A673 (cell line): ENCODE measurements around the gene FSTL5. TPM values are rescaled to one million over a fixed set of nuclear protein-coding genes. Genes with fewer than 3 reads are reported as not detected.

ENCODE experiments used
- BruUV-seq: library from RNA; stranded (reverse); fragments of 400-500 nt; replicated peaks from 2 replicates; lab custom pipeline; 2021; lab: Mats Ljungman, UMichigan
- CTCF ChIA-PET: fragments of 300-600 bp; sonication (Branson Sonifier 250); formaldehyde crosslinking; loops from one replicate; lab custom pipeline; 2022; ENCODE audit warnings: antibody characterized with exemption; lab: Charles Lee
- POLR2A ChIA-PET: fragments of 300-600 bp; sonication (Branson Sonifier 250); formaldehyde crosslinking; loops from one replicate; lab custom pipeline; 2022; ENCODE audit warnings: antibody characterized with exemption; ENCODE audit not compliant: low non-redundant PET; lab: Charles Lee
- DNase-seq: peaks from one replicate; pipeline ENCODE4 v3.0.0-alpha.2; 2015; ENCODE audit warnings: low spot score
- H3K27ac ChIP-seq: fragments of 200-600 bp; sonication (generic); 2 replicates; pipeline ENCODE4 v1.5.1; 2016; ENCODE audit warnings: mixed run types, low read depth, mild to moderate bottlenecking, mixed read lengths, antibody characterized with exemption, low read length; ENCODE audit not compliant: poor library complexity, severe bottlenecking
- H3K27me3 ChIP-seq: fragments of 200-600 bp; sonication (generic); replicated peaks from 2 replicates; pipeline ENCODE4 v1.6.1; 2017; ENCODE audit warnings: mixed run types, low read depth, mild to moderate bottlenecking, mixed read lengths, antibody characterized with exemption, low read length; ENCODE audit not compliant: insufficient read depth, poor library complexity
- H3K36me3 ChIP-seq: fragments of 200-600 bp; sonication (generic); 2 replicates; pipeline ENCODE4 v1.6.1; 2016; ENCODE audit warnings: mixed run types, mild to moderate bottlenecking, mixed read lengths, antibody characterized with exemption, low read length; ENCODE audit not compliant: insufficient read depth, poor library complexity, severe bottlenecking
- H3K4me1 ChIP-seq: fragments of 200-600 bp; sonication (generic); 2 replicates; pipeline ENCODE4 v1.6.1; 2017; ENCODE audit warnings: mixed run types, mild to moderate bottlenecking, mixed read lengths, antibody characterized with exemption, low read length; ENCODE audit not compliant: insufficient read depth, poor library complexity, severe bottlenecking
- H3K4me3 ChIP-seq: fragments of 200-600 bp; sonication (generic); 2 replicates; pipeline ENCODE4 v1.5.1; 2016; ENCODE audit warnings: low read depth, mixed run types, mild to moderate bottlenecking, mixed read lengths, low read length; ENCODE audit not compliant: poor library complexity, severe bottlenecking
- H3K9me3 ChIP-seq: fragments of 200-600 bp; sonication (generic); 2 replicates; pipeline ENCODE4 v1.6.1; 2016; ENCODE audit warnings: mixed run types, low read depth, mild to moderate bottlenecking, mixed read lengths, antibody characterized with exemption, low read length; ENCODE audit not compliant: poor library complexity, severe bottlenecking
- EZH2 ChIP-seq: fragments of 200-600 bp; sonication (generic); IDR thresholded peaks from 2 replicates; pipeline ENCODE4 v1.6.1; 2017; ENCODE audit warnings: borderline replicate concordance, low read depth, mild to moderate bottlenecking, mixed read lengths, antibody characterized with exemption, low read length; ENCODE audit not compliant: poor library complexity, severe bottlenecking
- intact Hi-C: fragments of 100-400 bp; cut with micrococcal nuclease; formaldehyde crosslinking; loops from one replicate; pipeline ENCODE4 v1.10.0; 2022; ENCODE audit not compliant: unreplicated experiment
- total RNA-seq: library from RNA; stranded (reverse); gene quantifications from 2 replicates; pipeline ENCODE4 v1.2.3, GENCODE V29; 2021
- TF ChIP-seq, protein P1 (sequence below): fragments of 300-800, 200-600 bp; sonication (generic); conservative IDR thresholded peaks from 2 replicates; pipeline ENCODE4 v1.5.1; 2017; ENCODE audit warnings: low read depth, mild to moderate bottlenecking, antibody characterized with exemption, low read length, moderate library complexity, mixed read lengths

The FSTL5 gene
- total RNA-seq, 1 experiment from 2014 or later, result 0.15 TPM

DNA sequence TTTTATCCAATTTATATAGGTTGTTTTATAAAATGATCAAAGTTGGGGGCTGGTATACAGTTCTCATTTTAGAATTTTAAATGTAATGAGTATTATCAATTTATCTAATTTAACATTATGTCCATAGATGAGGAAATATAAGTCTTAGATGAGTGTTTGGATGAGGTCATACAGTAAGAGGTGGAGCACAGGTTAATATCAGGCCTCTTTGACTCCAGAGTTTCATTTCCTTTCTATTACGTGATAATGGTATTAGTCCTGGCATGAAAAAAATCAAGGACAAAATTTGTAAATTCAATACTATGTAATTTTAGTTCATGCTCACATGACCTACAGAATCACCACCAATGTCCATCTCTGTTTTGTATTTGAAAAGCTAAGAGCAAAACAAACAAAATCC is 269.8 kb downstream of the FSTL5 start:
- no TSS peak for BruUV-seq
- TF ChIP-seq, protein P1, sequence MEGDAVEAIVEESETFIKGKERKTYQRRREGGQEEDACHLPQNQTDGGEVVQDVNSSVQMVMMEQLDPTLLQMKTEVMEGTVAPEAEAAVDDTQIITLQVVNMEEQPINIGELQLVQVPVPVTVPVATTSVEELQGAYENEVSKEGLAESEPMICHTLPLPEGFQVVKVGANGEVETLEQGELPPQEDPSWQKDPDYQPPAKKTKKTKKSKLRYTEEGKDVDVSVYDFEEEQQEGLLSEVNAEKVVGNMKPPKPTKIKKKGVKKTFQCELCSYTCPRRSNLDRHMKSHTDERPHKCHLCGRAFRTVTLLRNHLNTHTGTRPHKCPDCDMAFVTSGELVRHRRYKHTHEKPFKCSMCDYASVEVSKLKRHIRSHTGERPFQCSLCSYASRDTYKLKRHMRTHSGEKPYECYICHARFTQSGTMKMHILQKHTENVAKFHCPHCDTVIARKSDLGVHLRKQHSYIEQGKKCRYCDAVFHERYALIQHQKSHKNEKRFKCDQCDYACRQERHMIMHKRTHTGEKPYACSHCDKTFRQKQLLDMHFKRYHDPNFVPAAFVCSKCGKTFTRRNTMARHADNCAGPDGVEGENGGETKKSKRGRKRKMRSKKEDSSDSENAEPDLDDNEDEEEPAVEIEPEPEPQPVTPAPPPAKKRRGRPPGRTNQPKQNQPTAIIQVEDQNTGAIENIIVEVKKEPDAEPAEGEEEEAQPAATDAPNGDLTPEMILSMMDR, result no peak
- no peak for TF ChIP-seq EZH2
- H3K4me1 ChIP-seq, result no peaks in the 10 kb centered on the region
- H3K4me3 ChIP-seq, result no peak overlapping the region
- ChIA-PET POLR2A (no interaction called here), CTCF (no interaction called here)
- DNase-seq, result no peak
- no peak overlapping the region for H3K27ac ChIP-seq
- no peaks in the 10 kb centered on the region for H3K36me3 ChIP-seq
- H3K9me3 ChIP-seq, result no peaks in the 10 kb centered on the region
- H3K27me3 ChIP-seq, result no peaks in the 10 kb centered on the region
- intact Hi-C loops, result no loop called here

DNA sequence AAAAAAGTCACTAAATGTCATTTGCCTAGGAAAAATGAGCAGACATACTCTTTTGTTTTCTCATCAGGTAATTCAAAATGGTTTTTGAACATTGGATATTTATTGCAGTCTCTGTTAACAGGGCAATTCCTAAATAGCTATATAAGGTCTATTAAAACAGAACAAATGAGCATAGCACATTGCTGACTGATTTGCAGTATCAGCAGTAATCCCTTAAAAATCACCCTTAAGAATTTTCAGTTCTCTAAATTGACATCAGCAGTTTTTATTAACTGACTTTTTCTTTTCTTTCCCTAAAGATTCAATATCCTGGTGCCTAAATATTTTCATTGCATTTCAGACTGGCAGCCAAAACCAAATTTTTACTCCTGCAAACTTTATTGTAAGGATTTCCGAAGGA is 270.2 kb downstream of the FSTL5 start:
- CTCF ChIA-PET, result no interaction called here
- no TSS peak for BruUV-seq

DNA sequence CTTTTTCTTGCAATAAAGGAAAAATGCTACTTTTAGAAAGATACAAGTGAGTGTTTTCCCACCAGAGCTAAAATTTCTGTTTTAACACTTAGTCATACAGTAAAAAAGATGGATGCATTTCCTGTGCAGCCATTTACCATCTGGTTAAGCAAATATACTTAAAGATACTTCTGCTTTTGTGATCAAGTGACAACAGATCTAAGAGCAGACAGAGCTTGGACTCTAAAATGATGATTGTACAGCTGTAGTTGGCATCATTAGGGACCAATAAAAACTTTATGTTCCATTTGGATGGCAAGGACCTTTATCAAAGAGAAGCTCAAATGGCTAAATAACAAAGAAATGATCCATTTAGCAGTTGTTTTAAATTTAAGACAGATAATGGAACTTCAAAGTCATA is 270.8 kb downstream of the FSTL5 start:
- no peak for DNase-seq
- Histone ChIP-seq H3K27ac (no peak overlapping the region), H3K36me3 (no peaks in the 10 kb centered on the region), H3K27me3 (no peaks in the 10 kb centered on the region), H3K4me1 (no peaks in the 10 kb centered on the region), H3K9me3 (no peaks in the 10 kb centered on the region), H3K4me3 (no peak overlapping the region)
- TF ChIP-seq EZH2, result no peak
- TF ChIP-seq, protein P1, result no peak
- CTCF ChIA-PET, result no interaction called here
- intact Hi-C loops, result no loop called here
- POLR2A ChIA-PET, result no interaction called here
- BruUV-seq, result no TSS peak

More for the DNA sequence above, 270.2 kb downstream of the FSTL5 start:
- intact Hi-C loops, result no loop called here
- no peaks in the 10 kb centered on the region for H3K27me3 ChIP-seq
- POLR2A ChIA-PET, result no interaction called here
- H3K4me3 ChIP-seq, result no peak overlapping the region
- no peak overlapping the region for H3K27ac ChIP-seq
- H3K9me3 ChIP-seq, result no peaks in the 10 kb centered on the region
- TF ChIP-seq, protein P1, result no peak
- TF ChIP-seq EZH2, result no peak
- no peak for DNase-seq
- no peaks in the 10 kb centered on the region for H3K36me3 ChIP-seq
- no peaks in the 10 kb centered on the region for H3K4me1 ChIP-seq
